Motor neuron (in vitro differentiated cells): ENCODE data around the gene OLFM2. TPM values are rescaled to one million over a fixed set of nuclear protein-coding genes. Genes with fewer than 3 reads are reported as not detected.

Source experiments
- ATAC-seq, 8 experiments: fragments of 200-7000 bp; cut with Tn5 transposase; replicated peaks in 6 of 8; 2 replicates each; pipeline ENCODE4 v1.8.0; 2021; ENCODE audit warnings: mild to moderate bottlenecking in 8 of 8, moderate library complexity in 8 of 8
- H3K27ac ChIP-seq, 2 donors: fragments of 250-450 bp; sonication (Bioruptor Pico); 2 replicates each; pipeline ENCODE4 v1.9.0; 2021; ENCODE audit warnings: antibody characterized with exemption in 2 of 2, mild to moderate bottlenecking in 2 of 2, moderate library complexity in 1 of 2
- H3K4me1 ChIP-seq, 2 donors: fragments of 250-450 bp; sonication (Bioruptor Pico); replicated peaks in 1 of 2; 2 replicates each; pipeline ENCODE4 v1.6.1; 2021; ENCODE audit warnings: antibody characterized with exemption in 2 of 2, mild to moderate bottlenecking in 2 of 2, moderate library complexity in 1 of 2
- H3K4me3 ChIP-seq, 5 donors: fragments of 250-450 bp; sonication (Bioruptor Pico); 2 replicates each; pipeline ENCODE4 v1.9.0; 2021; ENCODE audit warnings: antibody characterized with exemption in 5 of 5, mild to moderate bottlenecking in 5 of 5, moderate library complexity in 4 of 5
- WGBS, 10 experiments: fragments of 450-650 bp; shearing (Covaris generic); methylation state at CpG; one replicate each; pipeline ENCODE4 v1.0.0; 2022; 5-methylcytosine and 5-hydroxymethylcytosine counted together
- in situ Hi-C, 9 experiments: fragments of 400-800 bp; cut with MboI; loops; one replicate each; pipeline ENCODE4 v1.15.0; 2021; ENCODE audit warnings: low sequenced_read_pairs in 9 of 9, low pct_unique_long_range_greater_than_20kb in 2 of 9; ENCODE audit not compliant: unreplicated experiment in 9 of 9
- total RNA-seq, 8 experiments: library from RNA; unstranded; fragments of 300-600 nt; gene quantifications; 2 replicates each; pipeline versions ENCODE4 v1.2.3 to v1.2.4, GENCODE V29; 2022

OLFM2 gene
- total RNA-seq, 8 experiments from 2014 or later, result 2.1 to 53.1 (median 32.9) TPM

GRCh38 chr19:9914315-9915207 lies 21.8 kb downstream of the OLFM2 start:
- in situ Hi-C loops, result no loop called here

GRCh38 chr19:9914001-9914314 lies 22.4 kb downstream of the OLFM2 start:
- Histone ChIP-seq H3K4me1 (peaks cover 6 to 14% of the 10 kb centered on the region in 2 donors), H3K4me3 (peak overlapping the region; percentile 46 to 71 (median 57)), H3K27ac (peak overlapping the region in 1 of 2 donors; percentile 46)
- in situ Hi-C loops, result no loop called here
- ATAC-seq, result peak in 6 of 8 experiments; percentile 7 to 50 (median 40)
- no CpG with 5 or more reads among the region's 27 CpGs for WGBS, 10 experiments

More at GRCh38 chr19:9914315-9915207, 21.8 kb downstream of the OLFM2 start:
- peak; percentile 64 to 86 (median 70) for ATAC-seq
- Histone ChIP-seq H3K4me3 (peak overlapping the region; percentile 46 to 71 (median 57)), H3K27ac (no peak overlapping the region), H3K4me1 (peaks cover 6 to 8% of the 10 kb centered on the region in 2 donors)
- 0 to 17% (median 10%) methylated on average over 1 to 3 of the region's 65 CpGs; no CpG with 5 or more reads in 7 of the 10 experiments for WGBS, 10 experiments

GRCh38 chr19:9913237-9914000 lies 22.9 kb downstream of the OLFM2 start:
- H3K4me3 ChIP-seq, result peak overlapping the region; percentile 46 to 71 (median 57)
- in situ Hi-C loops, result no loop called here
- peak; percentile 3 to 64 (median 56) for ATAC-seq
- peak overlapping the region in 1 of 2 donors; percentile 46 for H3K27ac ChIP-seq
- 0 to 8% methylated on average over 4 to 8 of the region's 95 CpGs; no CpG with 5 or more reads in 8 of the 10 experiments for WGBS, 10 experiments
- H3K4me1 ChIP-seq, result peaks cover 6 to 20% of the 10 kb centered on the region in 2 donors

- peak in 2 of 8 experiments; percentile 1 for ATAC-seq
- peaks cover 6 to 23% of the 10 kb centered on the region in 2 donors for H3K4me1 ChIP-seq
- peak overlapping the region in 1 of 2 donors; percentile 46 for H3K27ac ChIP-seq
- in situ Hi-C loops, result no loop called here
- WGBS, 10 experiments, result 31 to 90% (median 66%) methylated on average over 4 to 14 of the region's 24 CpGs; no CpG with 5 or more reads in 2 of the 10 experiments
- H3K4me3 ChIP-seq, result peak overlapping the region; percentile 46 to 71 (median 57)
Observed at GRCh38 chr19:9912551-9913236, 23.6 kb downstream of the OLFM2 start.

- no peak overlapping the region for H3K27ac ChIP-seq
Observed at GRCh38 chr19:9911524-9912185, 24.7 kb downstream of the OLFM2 start.

GRCh38 chr19:9910625-9911024 lies 25.7 kb downstream of the OLFM2 start:
- H3K4me1 ChIP-seq, result peaks cover 13 to 32% of the 10 kb centered on the region in 2 donors
- no peak overlapping the region for H3K4me3 ChIP-seq
- no peak for ATAC-seq
- in situ Hi-C loops, result no loop called here
- 33 to 100% (median 75%) methylated on average over 1 of the region's 1 CpG; no CpG with 5 or more reads in 1 of the 10 experiments for WGBS, 10 experiments
- no peak overlapping the region for H3K27ac ChIP-seq

More at GRCh38 chr19:9911524-9912185, 24.7 kb downstream of the OLFM2 start:
- H3K4me3 ChIP-seq, result peak overlapping the region in 1 of 5 donors; percentile 69
- in situ Hi-C loops, result no loop called here
- H3K4me1 ChIP-seq, result peaks cover 5 to 23% of the 10 kb centered on the region in 2 donors
- WGBS, 10 experiments, result 6 to 87% (median 43%) methylated on average over 1 to 5 of the region's 6 CpGs; no CpG with 5 or more reads in 2 of the 10 experiments
- ATAC-seq, result peak in 2 of 8 experiments; percentile 60 to 69

GRCh38 chr19:9909251-9909650 lies 27.1 kb downstream of the OLFM2 start:
- Histone ChIP-seq H3K4me1 (peaks cover 13 to 32% of the 10 kb centered on the region in 2 donors), H3K4me3 (no peak overlapping the region), H3K27ac (peak overlapping the region in 1 of 2 donors; percentile 54)
- ATAC-seq, result peak in 2 of 8 experiments; percentile 12 to 58
- 72 to 79% methylated on average over 4 to 5 of the region's 10 CpGs; no CpG with 5 or more reads in 8 of the 10 experiments for WGBS, 10 experiments
- in situ Hi-C loops, result no loop called here

GRCh38 chr19:9906475-9907087 lies 29.7 kb downstream of the OLFM2 start:
- peaks cover 11 to 25% of the 10 kb centered on the region in 2 donors for H3K4me1 ChIP-seq
- H3K4me3 ChIP-seq, result no peak overlapping the region
- peak in 5 of 8 experiments; percentile 18 to 61 (median 37) for ATAC-seq
- in situ Hi-C loops, result no loop called here
- 50 to 85% (median 68%) methylated on average over 1 to 8 of the region's 16 CpGs for WGBS, 10 experiments
- H3K27ac ChIP-seq, result peak overlapping the region; percentile 52 to 58

GRCh38 chr19:9903336-9903735 lies 33.0 kb downstream of the OLFM2 start:
- no peak overlapping the region for H3K4me3 ChIP-seq
- in situ Hi-C loops, result no loop called here
- H3K4me1 ChIP-seq, result peaks cover 11 to 13% of the 10 kb centered on the region in 2 donors
- no peak overlapping the region for H3K27ac ChIP-seq
- ATAC-seq, result no peak
- WGBS, 10 experiments, result 62 to 96% (median 80%) methylated on average over 1 to 5 of the region's 5 CpGs; no CpG with 5 or more reads in 2 of the 10 experiments

- ATAC-seq, result peak in 3 of 8 experiments; percentile 17 to 79 (median 61)
- no peak overlapping the region for H3K4me3 ChIP-seq
- in situ Hi-C loops, result no loop called here
- H3K4me1 ChIP-seq, result peaks cover 9% of the 10 kb centered on the region in 2 donors
- WGBS, 10 experiments, result 0 to 69% (median 40%) methylated on average over 1 to 3 of the region's 5 CpGs; no CpG with 5 or more reads in 3 of the 10 experiments
- H3K27ac ChIP-seq, result no peak overlapping the region
Observed at GRCh38 chr19:9901642-9902041, 34.7 kb downstream of the OLFM2 start.

- peaks cover 3 to 4% of the 10 kb centered on the region in 2 donors for H3K4me1 ChIP-seq
- no peak overlapping the region for H3K4me3 ChIP-seq
- no peak for ATAC-seq
- no peak overlapping the region for H3K27ac ChIP-seq
- WGBS, 10 experiments, result 50 to 78% (median 67%) methylated on average over 1 to 4 of the region's 5 CpGs; no CpG with 5 or more reads in 4 of the 10 experiments
- in situ Hi-C loops, result no loop called here
Observed at GRCh38 chr19:9901020-9901419, 35.3 kb downstream of the OLFM2 start.
